Keratinocyte (primary cell): ENCODE results near the gene MYO1D. TPM values are rescaled to one million over a fixed set of nuclear protein-coding genes. Genes with fewer than 3 reads are reported as not detected.

ENCODE experiments used
- DNase-seq: peaks from one replicate; pipeline ENCODE4 v3.0.0-alpha.2; 2011; ENCODE audit warnings: low read depth, missing footprints, low spot score
- FAIRE-seq: peaks from 2 replicates; lab custom pipeline; 2011; peaks lifted over from hg19 to GRCh38; lab: Jason Lieb, UNC
- H2AFZ ChIP-seq: 2 replicates; pipeline ENCODE4 v1.6.0; 2012; ENCODE audit warnings: low read length, control low read depth, inconsistent platforms; ENCODE audit not compliant: control insufficient read depth
- H3K27ac ChIP-seq: 2 replicates; pipeline ENCODE4 v1.5.1; 2011; ENCODE audit warnings: low read length; ENCODE audit not compliant: control insufficient read depth, insufficient read depth
- H3K27me3 ChIP-seq: 3 replicates; pipeline ENCODE4 v1.6.0; 2011; ENCODE audit warnings: low read length; ENCODE audit not compliant: control insufficient read depth, insufficient read depth; ENCODE audit errors: extremely low read depth
- H3K36me3 ChIP-seq, 2 experiments: 2 replicates in 1 of 2; 3 replicates in 1 of 2; pipeline ENCODE4 v1.5.1; 2011; ENCODE audit warnings: low read length in 2 of 2, mild to moderate bottlenecking in 1 of 2; ENCODE audit not compliant: control insufficient read depth in 2 of 2, insufficient read depth in 2 of 2; ENCODE audit errors: extremely low read depth in 1 of 2
- H3K4me1 ChIP-seq: 3 replicates; pipeline ENCODE4 v1.5.1; 2011; ENCODE audit warnings: low read length; ENCODE audit not compliant: control insufficient read depth, insufficient read depth; ENCODE audit errors: extremely low read depth
- H3K4me2 ChIP-seq: 3 replicates; pipeline ENCODE4 v1.6.0; 2011; ENCODE audit warnings: low read depth, low read length; ENCODE audit not compliant: control insufficient read depth, insufficient read depth; ENCODE audit errors: extremely low read depth
- H3K4me3 ChIP-seq, 3 experiments: fragments of 200-600 bp in 1 of 3; sonication (generic) in 1 of 3; 2 replicates in 2 of 3; 3 replicates in 1 of 3; pipeline ENCODE4 v1.5.1; 2011 to 2016; ENCODE audit warnings: low read length in 3 of 3, mild to moderate bottlenecking in 3 of 3, control low read depth in 2 of 3, inconsistent platforms in 1 of 3, low read depth in 1 of 3, mixed read lengths in 1 of 3, mixed run types in 1 of 3, moderate library complexity in 1 of 3; ENCODE audit not compliant: control insufficient read depth in 2 of 3, insufficient read depth in 2 of 3; ENCODE audit errors: extremely low read depth in 1 of 3
- H3K79me2 ChIP-seq: 2 replicates; pipeline ENCODE4 v1.6.0; 2012; ENCODE audit warnings: low read length; ENCODE audit not compliant: control insufficient read depth, insufficient read depth
- H3K9ac ChIP-seq: 3 replicates; pipeline ENCODE4 v1.6.0; 2011; ENCODE audit warnings: low read length; ENCODE audit not compliant: control insufficient read depth, insufficient read depth; ENCODE audit errors: extremely low read depth
- H3K9me1 ChIP-seq: 3 replicates; pipeline ENCODE4 v1.6.0; 2011; ENCODE audit warnings: low read length; ENCODE audit not compliant: control insufficient read depth, insufficient read depth; ENCODE audit errors: extremely low read depth
- H3K9me3 ChIP-seq: 2 replicates; pipeline ENCODE4 v1.5.1; 2012; ENCODE audit warnings: low read depth, low read length; ENCODE audit not compliant: control insufficient read depth
- H4K20me1 ChIP-seq: 3 replicates; pipeline ENCODE4 v1.6.0; 2011; ENCODE audit warnings: low read length; ENCODE audit not compliant: control insufficient read depth, insufficient read depth; ENCODE audit errors: extremely low read depth
- CTCF ChIP-seq, 3 experiments: IDR thresholded peaks in 1 of 3; conservative IDR thresholded peaks in 1 of 3; optimal IDR thresholded peaks in 1 of 3; 2 replicates in 2 of 3; 3 replicates in 1 of 3; pipeline versions ENCODE3 to v1.5.1; 2011; ENCODE audit warnings: low read length in 3 of 3, mild to moderate bottlenecking in 3 of 3, moderate library complexity in 2 of 3, control low read depth in 1 of 3, inconsistent platforms in 1 of 3; ENCODE audit not compliant: insufficient read depth in 2 of 3; ENCODE audit errors: extremely low read depth in 1 of 3
- EZH2 ChIP-seq: IDR thresholded peaks from one replicate; pipeline ENCODE4 v1.6.1; 2012; ENCODE audit warnings: inconsistent platforms, mild to moderate bottlenecking, low read length, moderate library complexity
- dilution Hi-C: fragments of 300-500 bp; cut with MboI; formaldehyde crosslinking; loops from one replicate; pipeline ENCODE4 v1.7.0; 2020; ENCODE audit warnings: low sequenced_read_pairs; ENCODE audit not compliant: extremely low pct_ligation_motif_present
- polyA plus RNA-seq, 5 experiments: library from polyadenylated mRNA; depleted of rRNA in 3 of 5; stranded (reverse) in 3 of 5; stranded (forward) in 1 of 5; unstranded in 1 of 5; fragments of >200 nt; gene quantifications; 1 replicate in 1 of 5; 2 replicates in 3 of 5; 3 replicates in 1 of 5; pipeline versions ENCODE4 v1.2.1 to v1.2.3, GENCODE V29; 2011 to 2012; ENCODE audit warnings: missing spikeins in 2 of 5, low read depth in 1 of 5, low replicate concordance in 1 of 5

MYO1D gene
- polyA plus RNA-seq, 1 donor (not counting 4 experiments of a cell fraction or from before 2014, with no cell fraction given) = 33.7 TPM

DNA sequence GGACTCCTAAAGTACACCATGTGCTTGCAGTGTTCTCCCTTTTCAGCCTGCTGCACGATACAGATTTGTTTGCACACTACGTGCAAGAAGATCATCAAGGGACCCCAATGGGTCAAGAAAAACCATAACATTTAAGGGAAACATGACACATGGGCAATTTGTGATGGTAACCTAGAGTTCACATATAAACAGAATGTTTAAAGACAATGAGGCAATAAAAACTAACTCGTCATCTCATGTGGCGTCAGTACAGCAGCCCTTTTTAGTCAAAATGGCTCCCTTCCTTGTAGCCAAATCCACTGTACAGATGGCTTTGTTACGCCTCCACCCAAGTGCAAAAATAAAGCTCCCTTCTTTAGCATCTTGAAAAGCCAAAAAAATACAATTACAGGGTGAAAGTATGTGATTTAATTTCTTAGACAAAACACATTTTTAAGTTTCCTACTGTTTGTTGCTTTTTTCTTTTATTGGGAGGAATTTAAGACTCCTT is 216.4 kb downstream of the MYO1D start:
- no peak for TF ChIP-seq EZH2
- TF ChIP-seq CTCF (optimal IDR thresholded peaks at IDR 0.05 in 1 of 3, IDR thresholded peaks at IDR 0.05 in 1 of 3, conservative IDR thresholded peaks at IDR 0.05 in 1 of 3; ENCODE audit: extremely low read depth in 1 of 3, insufficient read depth in 2 of 3, low read length in 3 of 3) = no peak
- FAIRE-seq = no peak

GRCh38 chr17:32659419-32659842 is 217.5 kb downstream of the MYO1D start:
- Histone ChIP-seq H3K27ac (no peak overlapping the region), H3K9me1 (no peaks in the 10 kb centered on the region), H3K79me2 (no peaks in the 10 kb centered on the region), H3K9me3 (no peaks in the 10 kb centered on the region), H3K27me3 (no peaks in the 10 kb centered on the region), H3K4me2 (no peak overlapping the region), H2AFZ (no peak overlapping the region), H3K4me1 (no peaks in the 10 kb centered on the region), H3K9ac (no peak overlapping the region), H4K20me1 (no peaks in the 10 kb centered on the region), H3K36me3 (peaks cover 3 to 6% of the 10 kb centered on the region in 2 experiments), H3K4me3 (no peak overlapping the region)
- TF ChIP-seq CTCF (optimal IDR thresholded peaks at IDR 0.05 in 1 of 3, IDR thresholded peaks at IDR 0.05 in 1 of 3, conservative IDR thresholded peaks at IDR 0.05 in 1 of 3; ENCODE audit: extremely low read depth in 1 of 3, insufficient read depth in 2 of 3, low read length in 3 of 3) = peak; percentile 90 to 97 (median 95)
- no peak for TF ChIP-seq EZH2
- dilution Hi-C loops = no loop called here
- FAIRE-seq (peak; percentile 84), DNase-seq (peak; percentile 32)

More for the DNA sequence above, 216.4 kb downstream of the MYO1D start:
- H3K9ac ChIP-seq = no peak overlapping the region
- no peak overlapping the region for H3K4me2 ChIP-seq
- H3K4me1 ChIP-seq = no peaks in the 10 kb centered on the region
- no peak overlapping the region for H2AFZ ChIP-seq
- no peaks in the 10 kb centered on the region for H3K27me3 ChIP-seq
- no peaks in the 10 kb centered on the region for H3K9me3 ChIP-seq
- no peak overlapping the region for H3K4me3 ChIP-seq
- no peaks in the 10 kb centered on the region for H3K9me1 ChIP-seq
- no peaks in the 10 kb centered on the region for H4K20me1 ChIP-seq
- H3K79me2 ChIP-seq = no peaks in the 10 kb centered on the region
- H3K27ac ChIP-seq = no peak overlapping the region
- peaks cover 3 to 6% of the 10 kb centered on the region in 2 experiments for H3K36me3 ChIP-seq
- dilution Hi-C loops = no loop called here
- no peak for DNase-seq
